Measurements from ENCODE around the gene PCDH9.

PCDH9 gene

DNA sequence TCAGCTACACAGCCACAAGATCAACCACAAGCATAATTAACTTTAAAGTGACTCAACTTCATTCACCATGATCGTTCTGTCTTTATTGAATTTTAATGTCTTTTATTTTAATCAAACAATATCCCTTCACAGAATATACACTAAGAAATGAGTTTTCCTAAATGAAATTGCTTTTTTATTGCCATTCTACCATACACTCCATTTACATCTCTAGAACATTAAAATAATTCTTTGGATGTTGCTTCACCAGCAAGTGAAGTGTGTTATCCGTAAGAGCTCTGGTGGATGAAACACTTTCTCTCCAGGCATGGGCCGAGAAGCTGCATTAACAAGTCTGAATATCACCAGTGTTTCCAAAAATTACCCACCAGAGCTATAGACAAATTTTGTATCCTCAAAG is 789.2 kb downstream of the PCDH9 start:
- DNase-seq: no peak

DNA sequence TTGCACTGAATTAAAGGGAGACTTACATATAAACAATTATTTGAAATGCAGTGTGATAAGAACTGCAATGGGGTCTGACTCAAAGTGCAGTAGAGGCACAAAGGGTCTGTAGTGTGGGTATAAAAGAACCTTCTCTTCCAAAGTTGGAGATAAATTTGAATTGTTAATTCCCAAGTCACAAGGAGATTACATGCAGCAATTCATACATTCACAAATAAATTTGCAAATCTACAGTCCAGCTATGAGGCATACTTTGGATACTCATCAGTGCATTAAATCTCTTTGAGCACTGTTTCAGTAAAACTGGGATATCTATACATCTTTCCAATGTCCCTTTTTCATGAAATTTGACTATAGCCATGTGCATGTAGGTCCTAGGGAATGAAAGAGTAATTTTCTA is 799.4 kb downstream of the PCDH9 start:
- DNase-seq: no peak

DNA sequence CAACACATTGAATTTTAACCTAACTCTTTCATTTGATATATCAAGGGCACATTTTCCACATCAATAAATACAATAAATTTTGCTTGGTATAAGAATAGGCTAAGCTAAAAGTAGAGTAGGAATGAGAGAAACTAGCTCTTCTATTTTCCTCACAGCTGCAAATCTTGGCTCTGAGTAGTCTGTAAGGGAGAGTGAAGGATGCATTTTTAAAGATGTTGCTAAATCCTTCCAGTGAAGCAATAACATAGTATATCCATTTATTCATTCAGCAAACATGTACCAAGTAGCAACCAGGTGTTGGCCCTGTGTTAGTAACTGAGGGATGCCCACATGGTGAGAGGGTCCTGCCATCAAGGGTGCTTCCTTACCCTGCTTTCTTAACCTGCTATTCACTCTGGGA is 799.9 kb downstream of the PCDH9 start:
- DNase-seq: no peak

DNA sequence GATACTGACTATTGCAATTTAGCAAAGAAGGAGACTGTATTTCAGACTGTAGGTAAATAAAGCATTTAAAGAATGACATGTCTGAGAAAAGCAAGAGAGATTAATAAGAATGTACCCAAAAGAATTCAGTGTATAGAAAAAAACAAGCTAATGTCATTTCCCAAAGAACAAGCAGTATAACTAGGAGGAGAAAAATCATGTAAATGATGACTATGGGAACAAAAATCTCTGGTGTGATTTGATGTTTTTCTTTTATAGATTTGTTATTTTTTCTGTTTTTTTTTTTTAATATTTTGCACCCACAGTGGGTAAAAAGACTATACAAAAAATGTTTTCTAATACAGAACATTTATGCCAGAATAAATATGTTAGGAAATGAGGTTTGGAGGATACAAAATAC is 801.0 kb downstream of the PCDH9 start:
- no peak for DNase-seq

DNA sequence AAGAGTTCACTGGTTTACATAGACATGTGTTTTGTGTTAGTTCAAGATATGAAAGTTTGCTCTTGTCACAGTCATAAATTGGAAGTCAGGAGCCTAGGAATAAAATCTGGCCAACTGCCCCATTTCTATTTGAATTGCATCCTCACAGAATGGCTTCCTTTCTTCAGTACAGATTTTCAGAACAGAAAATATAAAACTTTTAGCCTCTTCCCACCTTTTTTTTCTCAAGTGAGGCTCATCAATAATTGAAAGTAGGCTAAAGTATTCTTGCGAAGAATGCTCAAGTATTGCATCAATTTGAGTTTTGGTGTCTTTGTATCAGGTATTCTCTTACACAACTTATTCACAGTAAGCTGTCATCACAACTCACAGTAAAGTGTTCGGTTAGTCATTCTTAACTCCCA is 802.7 kb downstream of the PCDH9 start:
- peak; percentile 69 for DNase-seq

DNA sequence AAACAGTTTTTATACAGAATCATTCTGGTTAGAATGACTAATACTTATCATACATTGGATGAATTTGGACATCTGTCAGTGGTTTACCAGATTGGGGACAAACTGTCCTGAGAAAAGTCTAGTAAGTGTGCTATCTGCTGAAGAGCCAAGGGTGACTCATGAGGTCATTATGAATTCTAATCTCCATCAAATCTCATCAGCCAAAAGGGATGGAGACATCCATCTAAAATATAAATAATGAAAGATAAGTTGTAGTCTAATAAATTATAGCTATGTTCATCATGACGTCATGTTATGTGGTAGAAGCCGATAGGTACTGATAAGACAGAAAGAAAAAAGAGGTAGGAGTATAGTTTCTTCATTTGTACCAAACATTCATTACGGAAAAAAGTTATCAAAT is 804.4 kb downstream of the PCDH9 start:
- peak; percentile 31 for DNase-seq

DNA sequence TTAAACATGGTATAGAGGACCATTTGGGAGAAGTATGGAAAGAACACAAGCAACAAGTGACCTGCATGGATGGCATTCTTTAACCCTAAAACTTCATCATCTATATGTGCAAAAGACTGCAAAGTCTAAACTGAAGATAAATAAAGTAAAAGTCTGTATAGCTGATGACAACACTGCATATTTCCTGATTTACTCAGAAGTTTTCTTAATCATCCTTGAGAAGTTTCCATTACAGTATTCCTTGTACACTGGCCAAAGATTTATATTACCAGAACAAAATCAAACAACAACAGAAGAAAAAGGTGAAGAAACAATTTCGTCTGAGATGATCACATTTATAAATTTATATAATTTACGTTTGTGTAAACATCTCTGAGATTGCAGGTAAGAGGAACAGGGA is 805.7 kb downstream of the PCDH9 start:
- peak; percentile 69 for DNase-seq

DNA sequence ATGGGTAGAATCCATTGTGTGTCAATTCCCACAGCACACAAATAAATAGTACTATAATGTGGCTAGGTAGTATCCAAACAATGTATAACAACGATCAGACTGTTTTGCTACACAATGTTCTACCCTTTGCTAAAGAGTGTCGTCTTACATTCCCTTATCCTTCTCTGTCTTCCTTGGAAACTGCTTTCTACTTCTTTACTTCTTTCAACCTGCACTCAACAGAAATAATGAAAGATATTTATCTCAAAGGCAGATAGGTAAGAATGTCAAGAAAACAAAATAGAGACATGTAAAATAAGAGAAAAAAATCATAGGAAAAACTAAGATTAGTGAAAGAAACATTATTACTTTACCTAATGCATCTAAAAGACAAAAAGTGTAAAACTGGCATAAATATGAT is 814.7 kb downstream of the PCDH9 start:
- DNase-seq: no peak

DNA sequence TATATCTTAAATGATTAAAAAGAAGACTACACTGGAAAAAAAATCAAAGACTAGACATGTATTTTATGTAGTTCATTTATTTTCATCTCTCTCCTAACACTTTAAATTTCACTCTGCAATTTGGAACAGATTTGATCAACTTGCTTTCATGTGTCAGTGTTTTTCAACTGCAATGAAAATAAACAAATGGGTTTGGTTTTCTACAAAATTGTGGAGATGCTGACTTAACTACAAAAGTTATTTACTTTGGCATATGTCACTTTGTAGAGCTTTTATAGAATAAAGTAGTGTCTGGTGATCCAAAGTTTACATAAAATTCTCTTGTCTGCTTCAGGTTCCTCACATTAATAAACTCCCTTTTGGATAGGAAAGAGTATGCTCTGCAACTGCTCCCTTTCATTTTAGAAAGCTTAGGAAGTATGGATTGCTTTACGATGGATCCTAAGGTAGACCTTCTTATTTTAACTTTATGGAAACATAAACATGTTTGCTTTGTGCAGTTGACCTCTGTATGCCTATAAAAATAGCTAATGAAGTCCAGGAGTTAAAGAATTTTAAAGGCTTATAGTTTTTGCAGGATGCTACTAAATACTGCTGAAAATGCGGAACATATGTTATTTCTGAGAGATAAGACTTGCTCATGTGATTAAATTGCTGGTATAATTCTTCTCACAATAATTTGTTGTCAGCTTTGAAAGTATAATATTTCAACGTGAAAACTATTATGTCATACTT is 815.9 kb downstream of the PCDH9 start:
- DNase-seq: no peak

DNA sequence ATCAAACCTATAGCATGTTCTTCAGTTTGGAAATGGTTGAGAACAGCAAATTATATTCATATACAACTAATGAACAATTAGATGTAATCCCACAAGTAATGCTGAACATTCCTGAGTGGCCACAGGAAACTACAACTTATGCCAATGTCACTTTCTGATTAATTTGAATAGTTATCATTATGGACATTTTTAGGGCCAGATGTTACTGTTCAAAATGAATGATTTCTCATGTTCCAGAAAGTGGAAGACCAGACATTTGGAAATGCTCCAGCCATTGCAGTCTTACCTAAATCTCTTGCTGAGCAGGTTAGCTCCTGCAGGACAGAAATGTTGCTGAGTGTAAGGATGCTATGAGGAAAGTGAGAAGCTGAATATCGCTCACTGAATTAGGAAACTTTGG is 819.8 kb downstream of the PCDH9 start:
- DNase-seq: peak; percentile 74

DNA sequence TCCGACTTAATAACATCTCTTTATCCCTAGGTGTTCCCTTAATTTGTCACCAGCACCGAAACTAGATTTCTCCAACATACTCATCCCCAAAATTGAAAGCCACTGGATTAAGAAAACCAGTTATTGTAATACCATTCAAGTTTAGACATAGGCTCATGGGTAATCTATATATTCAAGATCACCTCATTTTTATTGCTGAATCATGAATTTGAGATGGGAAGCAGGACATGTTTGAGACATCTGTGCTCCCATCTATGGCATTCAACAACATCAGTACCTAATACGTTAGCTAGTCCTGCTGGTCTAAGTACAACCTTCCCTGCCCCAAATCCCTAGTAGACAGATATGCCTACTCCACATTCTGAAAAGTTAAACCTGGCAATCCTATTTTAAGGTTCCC is 820.6 kb downstream of the PCDH9 start:
- no peak for DNase-seq

DNA sequence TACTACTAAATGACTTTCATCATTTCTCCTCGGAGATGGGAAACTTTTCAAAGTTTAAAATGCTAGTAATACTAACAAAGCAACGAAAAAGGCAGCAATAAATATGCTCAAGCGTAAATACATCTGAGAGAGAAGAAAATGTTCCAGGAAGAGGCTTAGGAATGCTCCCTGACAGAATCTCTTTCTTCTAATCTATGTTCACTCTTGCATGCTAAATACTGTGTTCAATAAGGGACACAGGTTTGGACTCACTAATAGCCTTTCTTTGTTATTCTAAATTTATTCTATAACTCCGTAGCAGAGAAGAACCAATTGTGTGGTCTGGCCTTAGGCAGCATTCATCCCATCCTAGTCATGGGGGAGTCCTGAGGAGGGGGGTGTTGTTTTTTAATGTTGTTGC is 823.0 kb downstream of the PCDH9 start:
- DNase-seq: no peak

DNA sequence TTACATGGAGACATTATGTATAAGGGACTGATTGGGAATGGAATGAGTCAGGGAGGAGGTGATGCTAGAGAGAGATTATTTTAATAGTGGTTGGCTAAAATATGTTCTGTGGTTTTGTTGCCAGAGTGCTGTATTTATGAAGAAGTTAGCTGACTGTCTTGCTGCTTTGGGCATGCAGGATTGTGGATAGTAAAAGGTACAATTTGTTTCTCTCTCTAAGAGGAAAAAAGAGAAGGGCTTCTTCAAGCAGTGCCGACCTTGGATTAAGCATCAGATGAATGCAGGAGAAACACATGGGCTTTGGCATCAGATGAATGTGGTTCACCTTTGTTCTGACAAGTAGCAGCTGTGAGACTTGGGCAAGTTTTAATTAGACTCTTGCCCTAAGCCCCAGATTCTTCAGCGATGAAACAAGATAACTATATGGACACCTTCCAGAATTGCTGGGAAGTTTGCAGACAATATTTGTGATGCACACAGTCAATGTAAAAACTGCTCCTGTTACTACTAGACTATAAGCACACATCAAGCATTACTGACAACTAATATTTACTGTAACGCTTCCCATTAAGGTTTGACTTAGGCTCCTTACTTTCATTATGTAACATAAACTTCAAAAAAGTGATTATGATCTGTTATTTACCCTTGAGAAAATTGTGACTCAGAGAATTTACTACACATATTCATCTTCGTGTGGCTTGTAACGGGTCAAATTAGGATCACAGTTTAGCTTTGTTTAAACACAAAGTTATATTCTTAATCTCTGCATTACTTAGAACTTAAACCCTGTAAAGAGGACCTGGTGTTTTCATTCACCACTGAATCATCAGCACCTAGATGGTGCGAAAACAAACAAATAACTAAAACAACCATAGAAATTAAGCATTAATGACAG is 824.0 kb downstream of the PCDH9 start:
- DNase-seq: peak; percentile 81

DNA sequence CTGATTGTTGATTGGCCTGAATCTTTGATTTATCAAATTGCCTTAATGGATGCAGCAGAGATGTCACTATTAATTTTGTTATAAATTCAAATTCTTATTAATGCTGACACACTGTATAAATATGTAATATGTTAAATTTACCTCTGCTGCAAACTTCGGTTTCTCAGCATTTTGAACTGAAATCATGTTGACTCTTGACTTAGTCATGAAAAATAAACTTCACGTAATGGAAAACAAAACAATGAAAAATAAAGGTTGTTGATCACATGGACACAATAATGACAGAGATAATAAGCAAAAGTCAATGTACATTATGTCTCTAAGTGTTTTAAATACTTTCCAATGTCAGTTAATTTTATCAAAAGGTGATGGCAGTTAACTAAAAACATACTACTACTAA is 827.6 kb downstream of the PCDH9 start:
- no peak for DNase-seq

DNA sequence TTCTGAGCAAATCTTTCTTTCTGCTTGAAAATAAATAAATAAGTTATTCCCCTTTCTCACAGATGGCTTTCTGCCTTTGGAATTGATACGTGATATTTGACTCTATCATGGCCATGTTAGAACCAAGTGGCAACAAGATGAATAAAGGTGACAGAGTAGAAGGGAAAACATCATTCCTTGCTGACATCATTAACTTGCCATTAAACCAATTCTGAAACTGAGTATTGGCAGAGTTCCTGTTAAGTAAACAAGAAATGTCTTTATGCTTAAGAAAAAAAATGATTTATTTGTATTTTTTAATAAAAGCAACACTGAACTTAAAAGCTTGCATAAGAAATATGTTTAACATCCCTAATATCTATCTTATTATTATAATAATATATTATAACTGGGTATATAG is 828.1 kb downstream of the PCDH9 start:
- no peak for DNase-seq

DNA sequence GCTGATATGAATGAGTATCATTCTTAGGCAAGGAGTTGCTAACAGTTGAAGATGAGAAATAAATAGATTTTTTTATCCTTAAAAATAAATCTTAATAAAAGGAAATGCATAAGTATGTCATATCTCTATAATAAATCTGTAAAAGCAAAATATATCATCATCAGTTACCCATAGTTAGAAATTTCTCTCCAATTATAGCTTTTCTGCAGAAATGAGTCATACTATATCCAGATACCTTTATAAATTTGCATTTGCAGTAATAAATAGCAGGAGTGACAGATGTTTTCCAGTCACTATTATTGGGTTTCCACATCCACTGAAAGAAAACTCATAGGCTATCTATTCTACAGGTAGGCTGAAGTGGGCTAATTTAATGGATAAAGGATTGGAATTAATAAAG is 829.8 kb downstream of the PCDH9 start:
- no peak for DNase-seq

DNA sequence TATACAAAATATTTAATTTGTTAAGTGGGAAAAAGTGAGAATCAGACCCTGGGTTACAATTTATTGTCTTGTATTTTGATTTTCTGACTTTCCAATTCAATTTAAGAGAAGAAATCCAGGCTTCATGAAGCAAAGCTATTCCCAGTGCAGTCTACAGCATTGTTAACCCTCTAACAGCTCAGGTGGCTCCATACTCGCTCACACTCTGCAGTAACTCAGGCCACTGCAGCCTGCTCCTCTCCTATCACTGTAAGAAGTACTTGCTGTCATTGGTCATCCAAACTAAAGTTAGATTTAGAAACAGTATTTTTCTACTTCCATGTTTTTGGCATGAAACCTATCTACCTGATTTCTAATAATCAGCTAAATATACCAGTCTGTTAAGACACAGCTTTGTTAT is 830.3 kb downstream of the PCDH9 start:
- no peak for DNase-seq

DNA sequence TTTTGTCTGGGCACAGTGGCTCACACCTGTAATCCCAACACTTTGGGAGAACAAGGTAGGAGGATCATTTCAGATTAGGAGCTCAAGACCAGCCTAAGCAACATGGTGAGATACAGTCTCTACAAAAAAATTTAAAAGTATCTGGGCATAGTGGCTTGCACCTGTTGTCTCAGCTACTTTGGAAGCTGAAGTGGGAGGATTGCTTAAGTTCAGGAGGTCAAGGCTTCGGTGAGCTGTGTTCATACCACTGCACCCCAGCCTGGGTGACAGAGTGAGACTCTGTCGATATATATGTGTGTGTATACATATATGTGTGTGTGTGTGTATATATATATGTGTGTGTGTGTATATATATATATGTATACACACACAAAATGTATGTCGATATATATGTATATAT is 833.0 kb downstream of the PCDH9 start:
- DNase-seq: no peak

DNA sequence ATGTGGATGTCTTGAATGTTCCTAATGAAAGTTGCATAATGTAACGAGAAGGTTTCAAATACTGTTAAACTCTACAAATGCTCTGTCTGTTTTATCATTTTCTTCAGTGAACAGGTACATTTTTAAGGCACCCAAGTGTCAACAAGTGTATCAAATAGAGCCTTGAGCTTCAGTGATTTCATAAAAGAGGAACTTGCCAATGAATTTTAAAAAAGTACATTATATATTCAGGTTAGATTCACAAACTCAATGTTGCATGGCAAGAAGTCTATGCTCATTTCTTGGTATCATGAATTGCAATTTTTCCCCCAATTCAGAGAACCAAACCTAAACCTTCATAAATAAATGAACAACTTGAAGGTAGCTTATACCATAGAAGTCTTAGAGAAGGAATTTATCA is 838.8 kb downstream of the PCDH9 start:
- DNase-seq: no peak

DNA sequence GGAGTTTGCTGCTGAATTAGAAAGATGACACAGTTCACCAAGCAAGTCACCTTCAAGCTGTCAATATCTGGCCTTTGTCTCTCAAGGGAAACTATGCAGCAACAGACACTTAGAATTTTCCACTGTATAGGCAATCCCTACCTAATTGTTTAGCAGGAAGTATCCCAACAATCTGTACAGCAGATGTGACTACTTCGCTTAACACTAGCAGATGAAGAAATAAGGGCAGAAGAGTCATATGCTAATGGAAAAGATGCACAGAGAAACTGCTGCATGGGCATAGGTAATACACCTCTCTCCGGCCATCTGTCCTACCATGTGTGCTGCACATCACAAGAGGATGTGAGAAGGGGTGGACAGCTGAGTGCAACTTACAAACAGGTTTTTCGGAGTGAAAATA is 851.2 kb downstream of the PCDH9 start:
- DNase-seq: peak; percentile 13

DNA sequence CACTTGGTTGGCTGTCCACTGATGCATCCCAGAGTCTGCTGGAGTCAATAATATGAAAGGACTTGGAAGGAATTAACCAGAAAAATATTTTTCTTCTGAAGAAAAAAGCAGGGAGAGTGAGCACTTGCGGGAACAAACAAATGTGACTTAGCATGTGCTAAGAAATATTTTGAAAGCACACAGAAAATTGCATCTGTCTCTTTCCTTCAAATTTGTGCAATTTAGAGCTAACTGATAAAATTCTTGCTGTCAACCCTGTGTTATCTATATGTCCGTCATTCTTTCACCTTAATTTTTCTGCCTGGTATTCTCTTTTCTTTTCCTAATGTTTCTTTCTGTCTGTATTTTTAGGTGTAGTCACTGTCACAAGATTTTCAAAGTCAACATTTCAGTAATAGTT is 852.6 kb downstream of the PCDH9 start:
- no peak for DNase-seq

DNA sequence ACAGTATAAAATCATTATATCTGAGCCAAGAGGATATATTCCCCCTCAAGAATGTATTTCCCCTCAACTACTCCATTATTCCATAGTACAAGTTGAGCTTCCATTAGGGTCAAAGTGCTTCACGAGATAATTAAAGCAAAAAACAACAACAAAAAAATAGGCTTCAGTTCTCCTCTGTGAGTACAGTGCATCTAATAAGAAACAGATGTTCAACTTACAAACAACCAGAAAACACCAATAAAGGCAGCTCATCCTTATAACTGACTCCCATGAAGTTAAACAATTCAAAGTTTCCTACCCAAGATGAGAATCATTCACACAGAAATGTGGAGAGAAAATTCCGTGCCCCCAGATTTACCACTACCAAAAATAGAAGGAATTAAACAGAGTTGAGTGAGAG is 854.4 kb downstream of the PCDH9 start:
- DNase-seq: peak; percentile 1

DNA sequence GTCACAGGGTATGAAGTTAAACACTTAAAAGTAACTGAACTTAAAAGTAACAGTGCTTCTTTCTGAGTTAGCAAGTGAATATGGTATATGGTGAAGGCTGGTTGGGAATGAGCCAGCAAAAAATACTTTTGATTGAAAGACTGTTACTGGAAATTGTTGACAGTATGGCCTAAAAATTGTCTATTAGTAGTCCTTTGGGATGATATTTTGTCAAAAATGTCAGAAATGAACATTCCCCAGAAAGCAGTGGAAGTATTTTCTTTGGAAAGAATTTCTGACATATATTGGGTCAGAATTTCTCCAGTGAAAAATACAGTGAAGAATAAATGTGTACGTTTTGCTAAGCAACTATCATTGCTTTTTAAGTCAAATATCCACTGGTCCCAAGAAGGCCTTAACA is 860.5 kb downstream of the PCDH9 start:
- peak; percentile 54 for DNase-seq

DNA sequence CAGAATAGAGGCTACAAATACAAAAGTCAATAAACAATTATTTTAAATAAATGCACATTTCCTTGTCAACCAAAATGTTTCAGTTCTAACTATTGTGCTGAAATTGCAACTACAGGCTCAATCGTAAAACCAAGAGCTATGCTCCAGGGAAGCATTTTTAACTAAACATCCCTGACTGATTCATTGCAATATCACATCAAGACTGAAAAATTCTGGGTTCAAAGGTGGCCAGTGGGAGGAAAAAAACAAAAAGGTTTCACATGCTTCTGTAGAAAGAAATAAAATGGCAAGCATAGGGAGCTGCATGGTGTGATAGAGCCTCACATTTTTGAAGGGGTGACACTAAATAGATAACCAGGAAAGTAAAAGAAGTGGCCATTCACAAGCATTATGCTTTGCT is 862.8 kb downstream of the PCDH9 start:
- no peak for DNase-seq

Data from fibroblast of skin of abdomen (primary cell).